Panc1 (cell line): Measurements from ENCODE around the gene TRPM1. TPM values are rescaled to one million over a fixed set of nuclear protein-coding genes. Genes with fewer than 3 reads are reported as not detected.

Experiments used
- ATAC-seq: fragments of 200-7000 bp; cut with Tn5 transposase; 2 replicates; pipeline ENCODE4 v1.9.1; 2020; ENCODE audit warnings: mild to moderate bottlenecking, moderate library complexity
- BruUV-seq: library from RNA; stranded (reverse); fragments of 400-500 nt; replicated peaks from 2 replicates; lab custom pipeline; 2021; lab: Mats Ljungman, UMichigan
- CTCF ChIA-PET: fragments of 300-600 bp; sonication (Branson Sonifier 250); formaldehyde crosslinking; loops from one replicate; lab custom pipeline; 2022; ENCODE audit warnings: antibody characterized with exemption; lab: Charles Lee
- POLR2A ChIA-PET: fragments of 300-600 bp; sonication (Branson Sonifier 250); formaldehyde crosslinking; loops from one replicate; lab custom pipeline; 2022; ENCODE audit warnings: antibody characterized with exemption; lab: Charles Lee
- DNase-seq: peaks from one replicate; pipeline ENCODE4 v3.0.0-alpha.2; 2010; ENCODE audit warnings: low read depth, low spot score
- H3K27ac ChIP-seq: 2 replicates; pipeline ENCODE4 v1.5.1; 2011; ENCODE audit warnings: mild to moderate bottlenecking, low read length, inconsistent platforms
- H3K27me3 ChIP-seq: fragments of 200-500 bp; sonication (Bioruptor generic); 2 replicates; pipeline ENCODE4 v1.6.0; 2014; ENCODE audit warnings: low read length, inconsistent platforms; ENCODE audit not compliant: control insufficient read depth, insufficient read depth
- H3K36me3 ChIP-seq: fragments of 200-500 bp; sonication (Bioruptor generic); 2 replicates; pipeline ENCODE4 v1.5.1; 2014; ENCODE audit warnings: inconsistent platforms, mild to moderate bottlenecking, low read length, moderate library complexity; ENCODE audit not compliant: control insufficient read depth, insufficient read depth
- H3K4me1 ChIP-seq: 2 replicates; pipeline ENCODE4 v1.5.1; 2011; ENCODE audit warnings: inconsistent platforms, mild to moderate bottlenecking, low read length, moderate library complexity; ENCODE audit not compliant: control insufficient read depth, insufficient read depth
- H3K4me3 ChIP-seq, 2 experiments: 2 replicates each; pipeline ENCODE4 v1.5.1; 2011 to 2012; ENCODE audit warnings: low read depth in 2 of 2, low read length in 2 of 2, mild to moderate bottlenecking in 2 of 2, inconsistent platforms in 1 of 2, moderate library complexity in 1 of 2
- H3K9me3 ChIP-seq: fragments of 200-500 bp; sonication (Bioruptor generic); 2 replicates; pipeline ENCODE4 v1.5.1; 2014; ENCODE audit warnings: low read depth, mild to moderate bottlenecking, inconsistent platforms, low read length, moderate library complexity; ENCODE audit not compliant: control insufficient read depth, insufficient read depth
- POLR2AphosphoS5 ChIP-seq: IDR thresholded peaks from 2 replicates; pipeline ENCODE4 v1.6.1; 2012; ENCODE audit warnings: mild to moderate bottlenecking, low read depth, low read length, moderate library complexity
- SIN3A ChIP-seq: IDR thresholded peaks from 2 replicates; pipeline ENCODE4 v1.6.1; 2012; ENCODE audit warnings: low read depth, mild to moderate bottlenecking, low read length, moderate library complexity, borderline replicate concordance; ENCODE audit not compliant: insufficient read depth
- TCF7L2 ChIP-seq: IDR thresholded peaks from 2 replicates; pipeline ENCODE4 v1.6.1; 2011; ENCODE audit warnings: mild to moderate bottlenecking, low read depth, low read length, inconsistent platforms
- in situ Hi-C: cut with HindIII; loops from 2 replicates; pipeline ENCODE4 v1.10.0; 2016; ENCODE audit warnings: low sequenced_read_pairs, low pct_unique_long_range_greater_than_20kb
- intact Hi-C: fragments of 100-400 bp; cut with micrococcal nuclease; formaldehyde crosslinking; loops from one replicate; pipeline ENCODE4 v1.10.0; 2022; ENCODE audit not compliant: unreplicated experiment
- total RNA-seq: library from RNA; stranded (reverse); gene quantifications from one replicate; pipeline ENCODE4 v1.2.1, GENCODE V29; 2021; ENCODE audit not compliant: unreplicated experiment
- TF ChIP-seq, protein P1 (sequence below), 2 experiments: IDR thresholded peaks; 2 replicates each; pipeline ENCODE4 v1.6.1; 2011 to 2012; ENCODE audit warnings: low read depth in 2 of 2, control low read depth in 1 of 2, low read length in 1 of 2, mild to moderate bottlenecking in 1 of 2, moderate library complexity in 1 of 2; ENCODE audit not compliant: insufficient read depth in 1 of 2
- TF ChIP-seq, protein P2 (sequence below): fragments of 450-650 bp; IDR thresholded peaks from 2 replicates; pipeline ENCODE4 v1.5.1; 2017; ENCODE audit warnings: mild to moderate bottlenecking

TRPM1 gene
- total RNA-seq, 1 experiment from 2014 or later: not detected

DNA sequence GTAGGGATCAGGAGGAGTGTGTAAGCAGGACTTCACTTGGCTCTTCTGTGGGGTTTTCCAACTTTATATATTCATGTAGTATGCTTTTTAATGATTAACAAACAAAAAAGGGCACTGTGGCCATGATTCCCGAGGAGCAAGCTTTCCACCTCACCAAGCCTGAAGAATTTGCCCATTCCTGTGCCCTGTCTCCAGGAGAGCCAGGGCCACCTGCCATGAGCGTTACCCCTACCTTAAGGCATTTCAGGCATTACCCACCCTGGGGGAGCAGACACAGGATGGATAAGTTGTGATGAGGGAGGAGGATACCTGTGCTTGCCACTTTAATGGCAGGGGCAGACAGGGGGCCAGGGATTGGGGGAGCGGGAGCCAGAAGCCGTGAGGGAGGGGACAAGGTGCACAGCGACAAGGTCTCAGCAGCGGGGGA lies 3.0 kb downstream of the TRPM1 start:
- TF ChIP-seq, protein P1, sequence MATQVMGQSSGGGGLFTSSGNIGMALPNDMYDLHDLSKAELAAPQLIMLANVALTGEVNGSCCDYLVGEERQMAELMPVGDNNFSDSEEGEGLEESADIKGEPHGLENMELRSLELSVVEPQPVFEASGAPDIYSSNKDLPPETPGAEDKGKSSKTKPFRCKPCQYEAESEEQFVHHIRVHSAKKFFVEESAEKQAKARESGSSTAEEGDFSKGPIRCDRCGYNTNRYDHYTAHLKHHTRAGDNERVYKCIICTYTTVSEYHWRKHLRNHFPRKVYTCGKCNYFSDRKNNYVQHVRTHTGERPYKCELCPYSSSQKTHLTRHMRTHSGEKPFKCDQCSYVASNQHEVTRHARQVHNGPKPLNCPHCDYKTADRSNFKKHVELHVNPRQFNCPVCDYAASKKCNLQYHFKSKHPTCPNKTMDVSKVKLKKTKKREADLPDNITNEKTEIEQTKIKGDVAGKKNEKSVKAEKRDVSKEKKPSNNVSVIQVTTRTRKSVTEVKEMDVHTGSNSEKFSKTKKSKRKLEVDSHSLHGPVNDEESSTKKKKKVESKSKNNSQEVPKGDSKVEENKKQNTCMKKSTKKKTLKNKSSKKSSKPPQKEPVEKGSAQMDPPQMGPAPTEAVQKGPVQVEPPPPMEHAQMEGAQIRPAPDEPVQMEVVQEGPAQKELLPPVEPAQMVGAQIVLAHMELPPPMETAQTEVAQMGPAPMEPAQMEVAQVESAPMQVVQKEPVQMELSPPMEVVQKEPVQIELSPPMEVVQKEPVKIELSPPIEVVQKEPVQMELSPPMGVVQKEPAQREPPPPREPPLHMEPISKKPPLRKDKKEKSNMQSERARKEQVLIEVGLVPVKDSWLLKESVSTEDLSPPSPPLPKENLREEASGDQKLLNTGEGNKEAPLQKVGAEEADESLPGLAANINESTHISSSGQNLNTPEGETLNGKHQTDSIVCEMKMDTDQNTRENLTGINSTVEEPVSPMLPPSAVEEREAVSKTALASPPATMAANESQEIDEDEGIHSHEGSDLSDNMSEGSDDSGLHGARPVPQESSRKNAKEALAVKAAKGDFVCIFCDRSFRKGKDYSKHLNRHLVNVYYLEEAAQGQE (IDR thresholded peaks at IDR 0.05; ENCODE audit: insufficient read depth in 1 of 2, low read depth in 2 of 2, low read length in 1 of 2): no peak
- TF ChIP-seq SIN3A: no peak
- TF ChIP-seq TCF7L2: no peak
- no peak for TF ChIP-seq POLR2AphosphoS5
- TF ChIP-seq, protein P2, sequence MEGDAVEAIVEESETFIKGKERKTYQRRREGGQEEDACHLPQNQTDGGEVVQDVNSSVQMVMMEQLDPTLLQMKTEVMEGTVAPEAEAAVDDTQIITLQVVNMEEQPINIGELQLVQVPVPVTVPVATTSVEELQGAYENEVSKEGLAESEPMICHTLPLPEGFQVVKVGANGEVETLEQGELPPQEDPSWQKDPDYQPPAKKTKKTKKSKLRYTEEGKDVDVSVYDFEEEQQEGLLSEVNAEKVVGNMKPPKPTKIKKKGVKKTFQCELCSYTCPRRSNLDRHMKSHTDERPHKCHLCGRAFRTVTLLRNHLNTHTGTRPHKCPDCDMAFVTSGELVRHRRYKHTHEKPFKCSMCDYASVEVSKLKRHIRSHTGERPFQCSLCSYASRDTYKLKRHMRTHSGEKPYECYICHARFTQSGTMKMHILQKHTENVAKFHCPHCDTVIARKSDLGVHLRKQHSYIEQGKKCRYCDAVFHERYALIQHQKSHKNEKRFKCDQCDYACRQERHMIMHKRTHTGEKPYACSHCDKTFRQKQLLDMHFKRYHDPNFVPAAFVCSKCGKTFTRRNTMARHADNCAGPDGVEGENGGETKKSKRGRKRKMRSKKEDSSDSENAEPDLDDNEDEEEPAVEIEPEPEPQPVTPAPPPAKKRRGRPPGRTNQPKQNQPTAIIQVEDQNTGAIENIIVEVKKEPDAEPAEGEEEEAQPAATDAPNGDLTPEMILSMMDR: no peak
- no peak overlapping the region for H3K27ac ChIP-seq
- no peaks in the 10 kb centered on the region for H3K9me3 ChIP-seq
- POLR2A ChIA-PET: no interaction called here
- H3K4me3 ChIP-seq: no peak overlapping the region
- H3K36me3 ChIP-seq: no peaks in the 10 kb centered on the region
- H3K4me1 ChIP-seq: no peaks in the 10 kb centered on the region
- BruUV-seq: no TSS peak
- no peaks in the 10 kb centered on the region for H3K27me3 ChIP-seq
- in situ Hi-C loops: no loop called here
- no peak for DNase-seq
- CTCF ChIA-PET: no interaction called here
- no peak for ATAC-seq
- intact Hi-C loops: no loop called here

DNA sequence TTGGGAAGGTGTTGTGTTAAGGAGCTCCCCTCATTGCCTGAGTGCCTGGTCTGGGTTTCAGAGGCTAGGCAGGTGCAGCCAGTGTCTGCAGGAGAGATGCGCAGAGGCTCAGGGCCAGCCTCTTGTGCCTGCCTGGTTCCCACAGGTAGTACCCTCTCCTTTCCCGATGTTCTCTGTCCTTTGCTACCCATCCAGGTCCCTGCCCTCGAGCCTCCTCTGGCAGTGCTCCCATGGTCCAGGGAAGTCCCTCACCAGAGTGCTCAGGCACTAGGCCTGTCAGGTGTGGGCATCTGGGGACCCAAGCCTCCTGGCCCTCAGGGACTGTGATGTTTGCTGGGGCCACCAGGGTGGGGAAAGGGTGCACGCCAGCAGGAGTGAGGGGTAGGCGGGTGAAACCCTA lies 5.0 kb downstream of the TRPM1 start:
- no peak overlapping the region for H3K27ac ChIP-seq
- H3K27me3 ChIP-seq: no peaks in the 10 kb centered on the region
- ChIA-PET POLR2A (no interaction called here), CTCF (no interaction called here)
- DNase-seq: no peak
- H3K9me3 ChIP-seq: no peaks in the 10 kb centered on the region
- BruUV-seq: no TSS peak
- TF ChIP-seq TCF7L2: no peak
- no peak for TF ChIP-seq SIN3A
- ATAC-seq: no peak
- no peak overlapping the region for H3K4me3 ChIP-seq
- in situ Hi-C loops: no loop called here
- no peaks in the 10 kb centered on the region for H3K36me3 ChIP-seq
- H3K4me1 ChIP-seq: no peaks in the 10 kb centered on the region
- intact Hi-C loops: no loop called here

DNA sequence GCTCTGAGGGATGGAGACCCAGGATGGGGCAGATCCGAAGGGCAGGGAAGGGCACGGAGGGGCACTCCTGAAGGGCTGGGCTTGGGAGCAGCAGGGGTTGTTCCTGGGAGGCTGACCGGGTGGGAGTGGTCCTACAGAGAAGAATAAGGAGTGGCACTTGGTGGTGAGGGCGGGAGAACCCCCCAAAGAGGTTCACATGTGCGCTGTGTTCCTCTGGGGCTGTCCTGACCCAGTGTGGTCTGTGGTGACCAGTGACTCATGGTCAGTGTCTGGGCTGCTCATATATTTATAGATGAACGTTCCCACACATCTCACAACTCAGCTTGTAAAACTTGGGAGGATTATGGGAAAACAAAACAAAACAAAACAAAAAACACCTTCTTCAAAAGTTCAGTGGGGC lies 10.0 kb downstream of the TRPM1 start:
- no TSS peak for BruUV-seq
- no peak overlapping the region for H3K27ac ChIP-seq
- no peaks in the 10 kb centered on the region for H3K27me3 ChIP-seq
- no peak overlapping the region for H3K4me3 ChIP-seq
- TF ChIP-seq POLR2AphosphoS5 (no peak), SIN3A (no peak), TCF7L2 (no peak)
- TF ChIP-seq, protein P1 (IDR thresholded peaks at IDR 0.05; ENCODE audit: insufficient read depth in 1 of 2, low read depth in 2 of 2, low read length in 1 of 2): no peak
- TF ChIP-seq, protein P2: no peak
- H3K9me3 ChIP-seq: no peaks in the 10 kb centered on the region
- H3K4me1 ChIP-seq: no peaks in the 10 kb centered on the region
- in situ Hi-C loops (no loop called here), intact Hi-C loops (no loop called here)
- H3K36me3 ChIP-seq: no peaks in the 10 kb centered on the region
- DNase-seq (no peak), ATAC-seq (no peak)
- ChIA-PET CTCF (no interaction called here), POLR2A (no interaction called here)
